HEK293 (cell line): ENCODE data around the gene PTGR1.

Source experiments
- ELK4 ChIP-seq: IDR thresholded peaks from 2 replicates; pipeline ENCODE4 v1.6.1; 2011; ENCODE audit warnings: mild to moderate bottlenecking, low read depth, low read length, borderline replicate concordance
- TCF7L2 ChIP-seq: IDR thresholded peaks from 2 replicates; pipeline ENCODE4 v1.6.1; 2011; ENCODE audit warnings: low read depth, mild to moderate bottlenecking, inconsistent platforms, low read length, moderate library complexity, borderline replicate concordance
- ZBTB7A ChIP-seq: fragments of 450-650 bp; formaldehyde crosslinking; IDR thresholded peaks from 2 replicates; pipeline ENCODE4 v1.5.1; 2016; ENCODE audit warnings: low read depth, missing biosample characterization, missing genetic modification characterization
- ZNF266 ChIP-seq: fragments of 450-650 bp; formaldehyde crosslinking; IDR thresholded peaks from 2 replicates; pipeline ENCODE4 v1.5.1; 2016; ENCODE audit warnings: missing biosample characterization, missing genetic modification characterization, low read depth
- ZNF416 ChIP-seq: fragments of 450-650 bp; formaldehyde crosslinking; IDR thresholded peaks from 2 replicates; pipeline ENCODE4 v1.5.1; 2016; ENCODE audit warnings: missing biosample characterization, missing genetic modification characterization
- ZNF561 ChIP-seq: fragments of 450-650 bp; IDR thresholded peaks from 2 replicates; pipeline ENCODE4 v1.5.1; 2018; ENCODE audit warnings: missing biosample characterization, missing genetic modification characterization, borderline replicate concordance
- TF ChIP-seq, protein P1 (sequence below): fragments of 450-650 bp; formaldehyde crosslinking; IDR thresholded peaks from 2 replicates; pipeline ENCODE4 v1.5.1; 2016; ENCODE audit warnings: missing biosample characterization, missing genetic modification characterization

- TF ChIP-seq, protein P1, sequence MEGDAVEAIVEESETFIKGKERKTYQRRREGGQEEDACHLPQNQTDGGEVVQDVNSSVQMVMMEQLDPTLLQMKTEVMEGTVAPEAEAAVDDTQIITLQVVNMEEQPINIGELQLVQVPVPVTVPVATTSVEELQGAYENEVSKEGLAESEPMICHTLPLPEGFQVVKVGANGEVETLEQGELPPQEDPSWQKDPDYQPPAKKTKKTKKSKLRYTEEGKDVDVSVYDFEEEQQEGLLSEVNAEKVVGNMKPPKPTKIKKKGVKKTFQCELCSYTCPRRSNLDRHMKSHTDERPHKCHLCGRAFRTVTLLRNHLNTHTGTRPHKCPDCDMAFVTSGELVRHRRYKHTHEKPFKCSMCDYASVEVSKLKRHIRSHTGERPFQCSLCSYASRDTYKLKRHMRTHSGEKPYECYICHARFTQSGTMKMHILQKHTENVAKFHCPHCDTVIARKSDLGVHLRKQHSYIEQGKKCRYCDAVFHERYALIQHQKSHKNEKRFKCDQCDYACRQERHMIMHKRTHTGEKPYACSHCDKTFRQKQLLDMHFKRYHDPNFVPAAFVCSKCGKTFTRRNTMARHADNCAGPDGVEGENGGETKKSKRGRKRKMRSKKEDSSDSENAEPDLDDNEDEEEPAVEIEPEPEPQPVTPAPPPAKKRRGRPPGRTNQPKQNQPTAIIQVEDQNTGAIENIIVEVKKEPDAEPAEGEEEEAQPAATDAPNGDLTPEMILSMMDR (tag by site-specific recombination): no peak
- no peak for TF ChIP-seq ZNF266 (tag by site-specific recombination)
- TF ChIP-seq ZBTB7A (tag by site-specific recombination): no peak
- TF ChIP-seq TCF7L2: no peak
- TF ChIP-seq ZNF561 (tag by site-specific recombination): no peak
- no peak for TF ChIP-seq ELK4
- no peak for TF ChIP-seq ZNF416
These were observed 29.0 kb upstream of the PTGR1 start for GRCh38 chr9:111628411-111628810.
